ENCODE results near the gene GPC6. TPM values are rescaled to one million over a fixed set of nuclear protein-coding genes. Genes with fewer than 3 reads are reported as not detected.

The GPC6 gene
- total RNA-seq, 1 experiment from 2014 or later, result 0.22 TPM

DNA sequence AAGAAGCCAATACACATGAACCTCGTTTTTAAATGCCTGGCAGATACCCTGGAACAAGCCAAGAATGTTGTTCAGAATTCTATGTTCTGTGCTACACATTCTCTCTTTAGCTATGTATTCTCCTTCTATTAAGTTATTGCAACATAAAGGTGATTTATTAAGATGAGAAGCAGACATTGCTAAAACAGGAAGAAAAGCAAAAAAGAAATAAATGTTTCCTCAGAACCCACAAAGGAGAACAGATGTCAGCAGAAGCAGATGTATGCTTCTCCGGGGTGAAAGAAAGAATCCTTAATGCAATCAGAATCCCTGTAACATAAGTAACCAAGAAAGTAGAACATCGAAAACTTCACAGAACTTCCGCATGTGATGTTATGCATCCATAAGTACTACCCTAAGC lies 950.0 kb downstream of the GPC6 start:
- no TSS peak for BruUV-seq (replicated peaks)
- DNase-seq (ENCODE audit: low read depth, low spot score), result no peak
- H3K36me3 ChIP-seq (ENCODE audit: control insufficient read depth in 1 of 2, insufficient read depth in 2 of 2, low read length in 2 of 2), result no peaks in the 10 kb centered on the region
- no peak for ATAC-seq
- H4K20me1 ChIP-seq (ENCODE audit: insufficient read depth), result no peaks in the 10 kb centered on the region
- RAD21 ChIA-PET (ENCODE audit: low non-redundant PET in 1 of 2, low total read pairs in 2 of 2, uncharacterized antibody in 2 of 2, unreplicated experiment in 2 of 2), result no interaction called here
- H3K79me2 ChIP-seq (ENCODE audit: insufficient read depth, low read length), result no peaks in the 10 kb centered on the region
- H3K27ac ChIP-seq (ENCODE audit: low read depth, low read length), result no peak overlapping the region
- POLR2A ChIA-PET, result no interaction called here
- intact Hi-C loops (cut with micrococcal nuclease), result no loop called here
- no peak overlapping the region for H3K4me3 ChIP-seq (replicated peaks in 1 of 2; ENCODE audit: low read depth in 1 of 2, low read length in 2 of 2)
- H3K9me2 ChIP-seq (ENCODE audit: insufficient read depth), result no peaks in the 10 kb centered on the region
- H3K9ac ChIP-seq (ENCODE audit: low read length), result no peak overlapping the region
- no peaks in the 10 kb centered on the region; a peak in 1 of 4 replicates for H3K4me1 ChIP-seq (ENCODE audit: control insufficient read depth in 1 of 2, insufficient read depth in 2 of 2, low read length in 2 of 2)
- TF ChIP-seq POLR2A (IDR thresholded peaks at IDR 0.05; ENCODE audit: borderline replicate concordance, extremely low read depth, insufficient read depth, insufficient read length) (no peak), EGR1 (IDR thresholded peaks at IDR 0.05; ENCODE audit: low read depth) (no peak), ELF1 (IDR thresholded peaks at IDR 0.05; ENCODE audit: borderline replicate concordance, low read depth) (no peak), YY1 (IDR thresholded peaks at IDR 0.05; ENCODE audit: extremely low read depth, insufficient replicate concordance, low read depth, low read length) (no peak)
- TF ChIP-seq, protein P1, sequence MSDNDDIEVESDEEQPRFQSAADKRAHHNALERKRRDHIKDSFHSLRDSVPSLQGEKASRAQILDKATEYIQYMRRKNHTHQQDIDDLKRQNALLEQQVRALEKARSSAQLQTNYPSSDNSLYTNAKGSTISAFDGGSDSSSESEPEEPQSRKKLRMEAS (IDR thresholded peaks at IDR 0.05), result no peak
- TF ChIP-seq, protein P2, sequence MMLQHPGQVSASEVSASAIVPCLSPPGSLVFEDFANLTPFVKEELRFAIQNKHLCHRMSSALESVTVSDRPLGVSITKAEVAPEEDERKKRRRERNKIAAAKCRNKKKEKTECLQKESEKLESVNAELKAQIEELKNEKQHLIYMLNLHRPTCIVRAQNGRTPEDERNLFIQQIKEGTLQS (IDR thresholded peaks at IDR 0.05), result no peak
- H2AFZ ChIP-seq (ENCODE audit: low read depth, low read length, poor library complexity, severe bottlenecking), result no peak overlapping the region
- no peak overlapping the region for H3K4me2 ChIP-seq (ENCODE audit: low read length)
- H3K27me3 ChIP-seq (ENCODE audit: insufficient read depth, low read length), result no peaks in the 10 kb centered on the region
- CTCF ChIA-PET, result no interaction called here
- H3K9me3 ChIP-seq (ENCODE audit: control insufficient read depth in 1 of 2, insufficient read depth in 1 of 2, low read depth in 1 of 2, low read length in 2 of 2), result peaks cover 4 to 18% of the 10 kb centered on the region in 2 experiments; a peak in 2 of 4 replicates

DNA sequence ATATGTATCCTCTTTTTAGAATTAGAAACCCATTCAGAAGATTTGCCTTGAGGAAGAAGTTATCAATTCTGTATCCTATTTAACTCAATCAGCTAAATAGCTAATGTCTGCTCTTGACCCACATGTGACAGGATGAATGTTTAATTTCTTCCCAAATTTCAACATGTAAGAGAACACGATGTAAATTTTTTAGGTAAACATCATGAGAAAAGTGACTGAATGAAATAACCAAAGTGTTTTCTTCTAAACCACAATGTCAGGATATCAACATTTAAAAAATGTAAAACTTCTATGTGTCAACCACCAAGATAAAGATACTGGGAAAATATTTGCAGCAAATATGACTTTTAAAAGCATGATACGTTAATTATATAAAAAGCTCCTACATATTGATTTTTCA lies 950.4 kb downstream of the GPC6 start:
- intact Hi-C loops (cut with micrococcal nuclease), result no loop called here
- Histone ChIP-seq H3K9me3 (ENCODE audit: control insufficient read depth in 1 of 2, insufficient read depth in 1 of 2, low read depth in 1 of 2, low read length in 2 of 2) (peaks cover 4 to 15% of the 10 kb centered on the region in 2 experiments; a peak in 2 of 4 replicates), H3K79me2 (ENCODE audit: insufficient read depth, low read length) (no peaks in the 10 kb centered on the region), H3K9me2 (ENCODE audit: insufficient read depth) (no peaks in the 10 kb centered on the region), H3K4me1 (ENCODE audit: control insufficient read depth in 1 of 2, insufficient read depth in 2 of 2, low read length in 2 of 2) (no peaks in the 10 kb centered on the region; a peak in 1 of 4 replicates), H3K4me2 (ENCODE audit: low read length) (no peak overlapping the region), H3K36me3 (ENCODE audit: control insufficient read depth in 1 of 2, insufficient read depth in 2 of 2, low read length in 2 of 2) (no peaks in the 10 kb centered on the region), H4K20me1 (ENCODE audit: insufficient read depth) (no peaks in the 10 kb centered on the region), H3K4me3 (replicated peaks in 1 of 2; ENCODE audit: low read depth in 1 of 2, low read length in 2 of 2) (no peak overlapping the region), H3K9ac (ENCODE audit: low read length) (no peak overlapping the region), H3K27ac (ENCODE audit: low read depth, low read length) (no peak overlapping the region), H2AFZ (ENCODE audit: low read depth, low read length, poor library complexity, severe bottlenecking) (no peak overlapping the region), H3K27me3 (ENCODE audit: insufficient read depth, low read length) (no peaks in the 10 kb centered on the region)
- ATAC-seq (no peak), DNase-seq (ENCODE audit: low read depth, low spot score) (no peak)
- RAD21 ChIA-PET (ENCODE audit: low non-redundant PET in 1 of 2, low total read pairs in 2 of 2, uncharacterized antibody in 2 of 2, unreplicated experiment in 2 of 2), result no interaction called here
- BruUV-seq (replicated peaks), result no TSS peak
- CTCF ChIA-PET, result no interaction called here
- POLR2A ChIA-PET, result no interaction called here
- TF ChIP-seq ZFX (IDR thresholded peaks at IDR 0.05) (no peak), JUND (IDR thresholded peaks at IDR 0.05) (no peak), POLR2AphosphoS5 (IDR thresholded peaks at IDR 0.05; ENCODE audit: low read depth, low read length) (no peak), TCF7L2 (IDR thresholded peaks at IDR 0.05; ENCODE audit: borderline replicate concordance, extremely low read depth, insufficient read depth, insufficient read length) (no peak), CEBPB (IDR thresholded peaks at IDR 0.05; ENCODE audit: low read depth) (no peak), SP1 (IDR thresholded peaks at IDR 0.05; ENCODE audit: low read depth) (no peak), CBX3 (IDR thresholded peaks at IDR 0.05; ENCODE audit: low read depth) (no peak), SIN3A (IDR thresholded peaks at IDR 0.05; ENCODE audit: low read depth) (no peak), RAD21 (IDR thresholded peaks at IDR 0.05; ENCODE audit: low read depth) (no peak), EGR1 (IDR thresholded peaks at IDR 0.05; ENCODE audit: low read depth) (no peak)
- TF ChIP-seq, protein P3, sequence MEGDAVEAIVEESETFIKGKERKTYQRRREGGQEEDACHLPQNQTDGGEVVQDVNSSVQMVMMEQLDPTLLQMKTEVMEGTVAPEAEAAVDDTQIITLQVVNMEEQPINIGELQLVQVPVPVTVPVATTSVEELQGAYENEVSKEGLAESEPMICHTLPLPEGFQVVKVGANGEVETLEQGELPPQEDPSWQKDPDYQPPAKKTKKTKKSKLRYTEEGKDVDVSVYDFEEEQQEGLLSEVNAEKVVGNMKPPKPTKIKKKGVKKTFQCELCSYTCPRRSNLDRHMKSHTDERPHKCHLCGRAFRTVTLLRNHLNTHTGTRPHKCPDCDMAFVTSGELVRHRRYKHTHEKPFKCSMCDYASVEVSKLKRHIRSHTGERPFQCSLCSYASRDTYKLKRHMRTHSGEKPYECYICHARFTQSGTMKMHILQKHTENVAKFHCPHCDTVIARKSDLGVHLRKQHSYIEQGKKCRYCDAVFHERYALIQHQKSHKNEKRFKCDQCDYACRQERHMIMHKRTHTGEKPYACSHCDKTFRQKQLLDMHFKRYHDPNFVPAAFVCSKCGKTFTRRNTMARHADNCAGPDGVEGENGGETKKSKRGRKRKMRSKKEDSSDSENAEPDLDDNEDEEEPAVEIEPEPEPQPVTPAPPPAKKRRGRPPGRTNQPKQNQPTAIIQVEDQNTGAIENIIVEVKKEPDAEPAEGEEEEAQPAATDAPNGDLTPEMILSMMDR (IDR thresholded peaks at IDR 0.05 in 2 of 3, conservative IDR thresholded peaks at IDR 0.05 in 1 of 3; ENCODE audit: borderline replicate concordance in 1 of 3, insufficient read depth in 1 of 3, low read depth in 2 of 3, low read length in 2 of 3), result no peak
- TF ChIP-seq, protein P1 (IDR thresholded peaks at IDR 0.05), result no peak
- TF ChIP-seq, protein P4, sequence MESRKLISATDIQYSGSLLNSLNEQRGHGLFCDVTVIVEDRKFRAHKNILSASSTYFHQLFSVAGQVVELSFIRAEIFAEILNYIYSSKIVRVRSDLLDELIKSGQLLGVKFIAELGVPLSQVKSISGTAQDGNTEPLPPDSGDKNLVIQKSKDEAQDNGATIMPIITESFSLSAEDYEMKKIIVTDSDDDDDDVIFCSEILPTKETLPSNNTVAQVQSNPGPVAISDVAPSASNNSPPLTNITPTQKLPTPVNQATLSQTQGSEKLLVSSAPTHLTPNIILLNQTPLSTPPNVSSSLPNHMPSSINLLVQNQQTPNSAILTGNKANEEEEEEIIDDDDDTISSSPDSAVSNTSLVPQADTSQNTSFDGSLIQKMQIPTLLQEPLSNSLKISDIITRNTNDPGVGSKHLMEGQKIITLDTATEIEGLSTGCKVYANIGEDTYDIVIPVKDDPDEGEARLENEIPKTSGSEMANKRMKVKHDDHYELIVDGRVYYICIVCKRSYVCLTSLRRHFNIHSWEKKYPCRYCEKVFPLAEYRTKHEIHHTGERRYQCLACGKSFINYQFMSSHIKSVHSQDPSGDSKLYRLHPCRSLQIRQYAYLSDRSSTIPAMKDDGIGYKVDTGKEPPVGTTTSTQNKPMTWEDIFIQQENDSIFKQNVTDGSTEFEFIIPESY (IDR thresholded peaks at IDR 0.05; ENCODE audit: extremely low read depth, insufficient replicate concordance, low read length), result no peak
- TF ChIP-seq, protein P2 (IDR thresholded peaks at IDR 0.05), result no peak
